HCT116 (cell line): ENCODE results near the gene MYBL2.

Experiments used
- ATF3 ChIP-seq: IDR thresholded peaks from 2 replicates; pipeline ENCODE4 v1.6.1; 2012
- CEBPB ChIP-seq: IDR thresholded peaks from 2 replicates; pipeline ENCODE4 v1.6.1; 2012; ENCODE audit warnings: low read depth
- CTCF ChIP-seq, 3 experiments: fragments of 200-600 bp in 1 of 3; sonication (generic) in 1 of 3; IDR thresholded peaks in 2 of 3; conservative IDR thresholded peaks in 1 of 3; 2 replicates each; pipeline ENCODE4 v1.5.1; 2012 to 2017; ENCODE audit warnings: low read depth in 2 of 3, low read length in 2 of 3, antibody characterized with exemption in 1 of 3, borderline replicate concordance in 1 of 3, control low read depth in 1 of 3, mild to moderate bottlenecking in 1 of 3, mixed read lengths in 1 of 3, mixed run types in 1 of 3, moderate library complexity in 1 of 3; ENCODE audit not compliant: insufficient read depth in 1 of 3
- EGR1 ChIP-seq: IDR thresholded peaks from 2 replicates; pipeline ENCODE4 v1.6.1; 2012; ENCODE audit warnings: low read depth
- EZH2 ChIP-seq: fragments of 200-600 bp; sonication (generic); IDR thresholded peaks from 2 replicates; pipeline ENCODE4 v1.6.1; 2017; ENCODE audit warnings: antibody characterized with exemption, mixed run types
- FOSL1 ChIP-seq: IDR thresholded peaks from 2 replicates; pipeline ENCODE4 v1.6.1; 2012; ENCODE audit warnings: low read depth
- MAX ChIP-seq: IDR thresholded peaks from 2 replicates; pipeline ENCODE4 v1.6.1; 2012
- POLR2A ChIP-seq: IDR thresholded peaks from 2 replicates; pipeline ENCODE4 v1.7.0; 2011; ENCODE audit warnings: borderline replicate concordance; ENCODE audit not compliant: insufficient read depth, insufficient read length; ENCODE audit errors: extremely low read depth
- POLR2AphosphoS5 ChIP-seq: IDR thresholded peaks from 2 replicates; pipeline ENCODE4 v1.6.1; 2011; ENCODE audit warnings: mild to moderate bottlenecking, low read depth, low read length, moderate library complexity
- REST ChIP-seq: IDR thresholded peaks from 2 replicates; pipeline ENCODE4 v1.6.1; 2012; ENCODE audit warnings: low read depth
- SP1 ChIP-seq: IDR thresholded peaks from 2 replicates; pipeline ENCODE4 v1.6.1; 2012; ENCODE audit warnings: low read depth
- SRF ChIP-seq: IDR thresholded peaks from 2 replicates; pipeline ENCODE4 v1.6.1; 2012; ENCODE audit warnings: low read depth
- YY1 ChIP-seq: IDR thresholded peaks from 2 replicates; pipeline ENCODE4 v1.6.1; 2011; ENCODE audit warnings: low read length, low read depth, moderate library complexity, mild to moderate bottlenecking; ENCODE audit not compliant: insufficient replicate concordance; ENCODE audit errors: extremely low read depth
- ZBTB33 ChIP-seq: IDR thresholded peaks from 2 replicates; pipeline ENCODE4 v1.6.1; 2011; ENCODE audit warnings: mild to moderate bottlenecking, low read length, moderate library complexity; ENCODE audit not compliant: insufficient replicate concordance; ENCODE audit errors: extremely low read depth

GRCh38 chr20:43690943-43691598 lies 24.2 kb downstream of the MYBL2 start:
- TF ChIP-seq CTCF (IDR thresholded peaks at IDR 0.05 in 2 of 3, conservative IDR thresholded peaks at IDR 0.05 in 1 of 3; ENCODE audit: borderline replicate concordance in 1 of 3, insufficient read depth in 1 of 3, low read depth in 2 of 3, low read length in 2 of 3) = no peak
- TF ChIP-seq ZBTB33 = no peak
- no peak for TF ChIP-seq FOSL1
- no peak for TF ChIP-seq SP1
- TF ChIP-seq EZH2 = no peak
- no peak for TF ChIP-seq YY1
- no peak for TF ChIP-seq EGR1
- no peak for TF ChIP-seq ATF3
- TF ChIP-seq REST = no peak
- no peak for TF ChIP-seq POLR2A
- TF ChIP-seq CEBPB = no peak
- no peak for TF ChIP-seq MAX
- no peak for TF ChIP-seq POLR2AphosphoS5
- no peak for TF ChIP-seq SRF
